HS-27A (cell line): Measurements from ENCODE around the gene EBP.
A peak's percentile ranks its signal among the peaks of the same experiment; 100 is the strongest.
"Not testable (repeated sequence)": the region's sequence is repeated elsewhere in the genome, so short reads cannot be mapped to it uniquely, and the experiment has no call there.

ENCODE experiments used
- DNase-seq: peaks from one replicate; pipeline ENCODE4 v3.0.0-alpha.2; 2012; ENCODE audit warnings: low read depth, missing footprints

The EBP gene

GRCh38 chrX:48525853-48526252, 4.2 kb downstream of the EBP start:
- DNase-seq, result not testable (repeated sequence)

- no peak for DNase-seq
These were observed 9.1 kb downstream of the EBP start for GRCh38 chrX:48530736-48531135.

- no peak for DNase-seq
These were observed 9.9 kb downstream of the EBP start for GRCh38 chrX:48531358-48531959.

GRCh38 chrX:48532161-48532560, 10.6 kb downstream of the EBP start:
- DNase-seq, result no peak

- no peak for DNase-seq
These were observed 11.6 kb downstream of the EBP start for GRCh38 chrX:48533165-48533564.

- no peak for DNase-seq
These were observed 17.2 kb downstream of the EBP start for GRCh38 chrX:48538641-48539344.

- peak; percentile 87 for DNase-seq
These were observed 17.9 kb downstream of the EBP start, which contains the start of gene TBC1D25 for GRCh38 chrX:48539345-48540027. TBC1D25 (plus strand) TSS chrX:48539714; CDS start chrX:48539798, 84 bp downstream.

- DNase-seq, result no peak
These were observed 18.4 kb downstream of the EBP start for GRCh38 chrX:48540028-48540375.

- DNase-seq, result no peak
These were observed 18.9 kb downstream of the EBP start for GRCh38 chrX:48540480-48540879.

GRCh38 chrX:48541140-48541814, 19.7 kb downstream of the EBP start:
- no peak for DNase-seq

GRCh38 chrX:48548871-48549270, 27.3 kb downstream of the EBP start:
- DNase-seq, result no peak

- not testable (repeated sequence) for DNase-seq
These were observed 34.2 kb downstream of the EBP start for GRCh38 chrX:48555731-48556325.

GRCh38 chrX:48558271-48558670, 36.7 kb downstream of the EBP start:
- DNase-seq, result no peak

- DNase-seq, result no peak
These were observed 38.0 kb downstream of the EBP start for GRCh38 chrX:48559636-48560035.

GRCh38 chrX:48560056-48560455, 38.4 kb downstream of the EBP start:
- DNase-seq, result no peak

- no peak for DNase-seq
These were observed 39.1 kb downstream of the EBP start for GRCh38 chrX:48560681-48561080.

- DNase-seq, result no peak
These were observed 48.4 kb downstream of the EBP start for GRCh38 chrX:48569958-48570357.

- DNase-seq, result no peak
These were observed 52.2 kb downstream of the EBP start for GRCh38 chrX:48573690-48574269.

- peak; percentile 51 for DNase-seq
These were observed 53.0 kb downstream of the EBP start, which contains the start of gene RBM3 for GRCh38 chrX:48574270-48575266. RBM3 (plus strand) TSS chrX:48574484; CDS start chrX:48575181, 697 bp downstream.

- no peak for DNase-seq
These were observed 54.0 kb downstream of the EBP start for GRCh38 chrX:48575642-48576041.

GRCh38 chrX:48576108-48576507, 54.5 kb downstream of the EBP start:
- DNase-seq, result no peak
